ENCODE measurements around the gene DOCK4.

DOCK4 gene

DNA sequence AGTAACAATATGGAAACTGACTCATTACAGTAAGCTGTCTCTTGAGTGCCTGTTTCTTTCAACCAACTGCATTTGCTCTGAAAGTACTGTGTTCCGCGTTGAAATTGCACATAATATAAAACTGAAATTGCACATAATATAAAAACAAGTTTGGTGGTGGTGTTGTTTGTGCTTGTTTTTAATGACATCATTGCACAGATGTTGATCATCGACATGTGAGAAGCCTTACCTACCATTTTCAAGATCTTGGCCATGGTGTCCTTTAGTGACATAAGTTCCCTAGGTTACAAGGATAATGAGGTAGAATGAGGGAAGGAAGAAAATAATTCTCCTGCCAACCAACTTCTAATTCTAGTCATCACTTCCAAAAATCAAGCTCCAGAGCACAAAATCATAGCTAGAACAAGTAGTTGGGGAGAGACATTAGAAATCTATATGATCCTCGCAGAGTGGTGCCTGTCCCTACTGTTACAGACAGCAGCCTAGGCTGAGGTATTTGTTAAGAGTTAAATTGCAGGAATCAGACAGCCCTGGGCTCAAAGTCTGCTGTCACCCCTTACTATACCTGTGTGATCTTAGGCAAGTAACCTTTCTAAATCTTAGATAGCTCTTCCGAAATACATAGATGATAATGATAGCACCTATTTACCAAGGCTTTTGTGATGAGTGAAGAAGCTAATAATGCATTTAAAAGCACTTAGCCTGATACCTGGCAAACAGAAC lies 29.3 kb downstream of the DOCK4 start:
- TF ChIP-seq CTCF (IDR thresholded peaks at IDR 0.05; ENCODE audit: extremely low read depth, insufficient read depth, missing control alignments): no peak
- no peak for DNase-seq (ENCODE audit: low spot score)
- in situ Hi-C loops (cut with MboI; ENCODE audit: low pct_unique_long_range_greater_than_20kb, low sequenced_read_pairs, unreplicated experiment): no loop called here

DNA sequence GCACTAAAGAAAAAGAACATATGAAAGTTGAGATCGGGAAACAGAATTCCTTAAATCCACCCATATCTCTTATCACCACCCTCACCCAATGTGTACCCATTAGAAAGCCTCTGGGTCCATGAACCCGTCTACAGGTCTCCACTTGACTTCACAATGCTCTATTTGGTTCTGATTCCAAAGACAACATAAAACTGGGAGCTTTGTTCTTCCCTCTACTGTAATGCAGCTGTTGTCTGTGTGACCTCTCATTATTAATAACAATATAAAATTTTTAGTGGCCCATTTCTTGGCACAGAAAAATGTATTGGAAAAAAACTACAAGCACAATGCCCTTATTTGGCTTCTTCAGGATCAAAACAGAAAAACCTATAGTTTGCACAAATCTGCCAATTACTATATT lies 30.0 kb downstream of the DOCK4 start:
- TF ChIP-seq CTCF (IDR thresholded peaks at IDR 0.05; ENCODE audit: extremely low read depth, insufficient read depth, missing control alignments): no peak
- in situ Hi-C loops (cut with MboI; ENCODE audit: low pct_unique_long_range_greater_than_20kb, low sequenced_read_pairs, unreplicated experiment): no loop called here
- no peak for DNase-seq (ENCODE audit: low spot score)

DNA sequence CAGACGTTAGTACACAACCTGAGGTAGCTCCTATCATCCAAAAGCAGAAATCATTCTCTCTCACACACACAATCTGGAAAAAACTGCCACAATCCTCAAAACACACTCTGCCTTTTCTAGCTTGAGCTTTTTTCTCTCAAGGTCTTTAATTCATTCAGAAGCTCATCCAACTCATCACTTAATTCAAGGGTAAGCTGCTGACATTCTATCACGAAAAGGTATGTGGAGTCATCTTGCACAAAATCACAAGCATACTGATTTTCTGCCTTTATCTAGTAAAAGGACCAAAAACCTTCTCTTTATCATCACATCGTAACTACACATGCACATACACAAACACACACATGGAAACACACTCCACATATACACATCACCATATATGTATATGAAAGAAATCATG lies 32.0 kb downstream of the DOCK4 start:
- in situ Hi-C loops (cut with MboI; ENCODE audit: low pct_unique_long_range_greater_than_20kb, low sequenced_read_pairs, unreplicated experiment): no loop called here
- TF ChIP-seq CTCF (IDR thresholded peaks at IDR 0.05; ENCODE audit: extremely low read depth, insufficient read depth, missing control alignments): no peak

DNA sequence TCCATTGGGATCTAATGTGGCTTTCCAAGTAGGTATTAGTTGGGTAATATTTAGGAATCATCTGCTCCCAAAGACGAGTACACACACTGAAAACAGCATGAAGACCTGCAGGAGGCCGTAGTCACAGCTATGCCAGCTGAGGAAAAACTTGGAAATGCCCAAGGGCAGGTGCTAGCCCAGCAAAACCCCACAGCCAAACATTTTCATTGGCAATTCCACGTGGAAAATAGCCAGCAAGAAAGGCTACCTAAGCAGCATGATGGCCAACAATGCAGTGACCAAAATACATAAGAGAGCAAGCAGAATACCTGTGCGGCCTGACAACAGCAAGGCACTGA lies 32.7 kb downstream of the DOCK4 start:
- no peak for TF ChIP-seq CTCF (IDR thresholded peaks at IDR 0.05; ENCODE audit: extremely low read depth, insufficient read depth, missing control alignments)
- in situ Hi-C loops (cut with MboI; ENCODE audit: low pct_unique_long_range_greater_than_20kb, low sequenced_read_pairs, unreplicated experiment): no loop called here
- no peak for DNase-seq (ENCODE audit: low spot score)

More for the DNA sequence above, 32.0 kb downstream of the DOCK4 start:
- DNase-seq (ENCODE audit: low spot score): no peak

DNA sequence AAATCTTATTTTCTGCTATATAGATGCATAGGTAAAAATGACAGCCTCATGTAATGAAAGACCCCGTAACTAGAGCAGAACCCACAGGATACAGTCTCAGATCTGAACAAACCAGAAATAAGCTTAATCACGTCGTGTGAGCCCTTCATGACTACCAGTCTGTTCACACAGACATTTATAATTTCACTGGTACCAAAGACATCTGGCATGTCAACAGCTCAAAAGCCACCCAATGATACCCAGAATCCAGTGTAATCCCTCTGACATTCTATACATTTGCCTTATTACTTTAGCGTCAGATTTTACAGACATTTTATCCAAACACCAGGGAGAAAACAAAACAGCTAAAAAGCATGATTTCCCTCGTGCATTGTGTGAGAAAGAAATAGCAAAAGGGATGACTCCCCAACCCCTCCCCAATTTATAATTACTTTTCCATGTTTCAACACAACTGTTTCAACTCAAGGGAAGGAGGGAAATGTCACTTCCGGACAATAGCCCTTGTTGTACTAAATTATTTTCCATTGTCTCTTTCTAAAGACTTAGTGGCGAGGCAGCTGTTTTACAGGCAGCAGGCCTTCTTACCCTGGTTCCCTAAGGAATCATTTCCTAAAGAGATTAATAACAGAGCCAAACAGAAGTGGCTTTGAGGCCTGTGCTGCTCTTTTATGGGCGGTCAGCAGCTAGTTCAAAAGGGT lies 33.2 kb downstream of the DOCK4 start:
- DNase-seq (ENCODE audit: low spot score): no peak
- no peak for TF ChIP-seq CTCF (IDR thresholded peaks at IDR 0.05; ENCODE audit: extremely low read depth, insufficient read depth, missing control alignments)
- in situ Hi-C loops (cut with MboI; ENCODE audit: low pct_unique_long_range_greater_than_20kb, low sequenced_read_pairs, unreplicated experiment): no loop called here

- TF ChIP-seq CTCF (IDR thresholded peaks at IDR 0.05; ENCODE audit: extremely low read depth, insufficient read depth, missing control alignments): no peak
- DNase-seq (ENCODE audit: low spot score): no peak
- in situ Hi-C loops (cut with MboI; ENCODE audit: low pct_unique_long_range_greater_than_20kb, low sequenced_read_pairs, unreplicated experiment): no loop called here
These were observed 34.5 kb downstream of the DOCK4 start for GRCh38 chr7:112171673-112172072.

Data from GM13977 (cell line).